Stimulated activated effector memory CD8-positive, alpha-beta T cell treated with anti-CD3 and anti-CD28 coated beads, Interleukin-12 subunit alpha, Interleukin-12 subunit beta, amount 100 ng/mL, for 72 hours (primary cell): ENCODE data around the gene SLC36A1.
"Not testable (repeated sequence)": the region's sequence is repeated elsewhere in the genome, so short reads cannot be mapped to it uniquely, and the experiment has no call there.

Experiments used
- ATAC-seq: fragments of 150-1000 bp; cut with Tn5 transposase; 2 replicates; pipeline ENCODE4 v1.10.0; 2021
- DNase-seq, 2 donors: peaks; one replicate each; pipeline ENCODE4 v3.0.0; 2021 to 2022; ENCODE audit warnings: low spot score in 2 of 2
- H3K27ac Mint-ChIP-seq: one replicate; pipeline ENCODE4 v1.8.0; 2022; ENCODE audit warnings: mild to moderate bottlenecking, mixed read lengths
- H3K36me3 Mint-ChIP-seq: one replicate; pipeline ENCODE4 v1.8.0; 2022; ENCODE audit warnings: mild to moderate bottlenecking, mixed read lengths
- H3K4me1 Mint-ChIP-seq: one replicate; pipeline ENCODE4 v1.8.0; 2022; ENCODE audit warnings: mixed read lengths
- H3K4me3 Mint-ChIP-seq: one replicate; pipeline ENCODE4 v1.8.0; 2022; ENCODE audit warnings: mild to moderate bottlenecking, mixed read lengths
- H3K9me3 Mint-ChIP-seq: one replicate; pipeline ENCODE4 v1.8.0; 2022; ENCODE audit warnings: mixed read lengths

SLC36A1 gene

GRCh38 chr5:151447174-151448037 lies at the start of gene SLC36A1:
Gene SLC36A1 (plus strand): TSS chr5:151447603. CDS start chr5:151458793, 11,190 bp downstream.
- DNase-seq: peak; percentile 96 to 99
- Mint-ChIP-seq H3K36me3 (peaks cover 11% of the 10 kb centered on the region), H3K9me3 (no peaks in the 10 kb centered on the region), H3K4me1 (peaks cover 34% of the 10 kb centered on the region), H3K4me3 (peak within 1 kb of the TSS; percentile 92), H3K27ac (peak within 1 kb of the TSS; percentile 92)
- peak; percentile 92 for ATAC-seq

GRCh38 chr5:151405334-151406160 lies 41.9 kb upstream of the SLC36A1 start:
- no peaks in the 10 kb centered on the region for H3K9me3 Mint-ChIP-seq
- no peaks in the 10 kb centered on the region for H3K36me3 Mint-ChIP-seq
- no peak overlapping the region for H3K4me3 Mint-ChIP-seq
- DNase-seq (no peak), ATAC-seq (no peak)
- no peaks in the 10 kb centered on the region for H3K4me1 Mint-ChIP-seq
- H3K27ac Mint-ChIP-seq: no peak overlapping the region

- Mint-ChIP-seq H3K4me3 (no peak overlapping the region), H3K9me3 (no peaks in the 10 kb centered on the region), H3K27ac (no peak overlapping the region), H3K4me1 (no peaks in the 10 kb centered on the region), H3K36me3 (no peaks in the 10 kb centered on the region)
- DNase-seq: no peak
- no peak for ATAC-seq
Measured at GRCh38 chr5:151406322-151406947, 41.0 kb upstream of the SLC36A1 start.

GRCh38 chr5:151408591-151409230 lies 38.7 kb upstream of the SLC36A1 start:
- DNase-seq (no peak), ATAC-seq (no peak)
- no peak overlapping the region for H3K4me3 Mint-ChIP-seq
- no peaks in the 10 kb centered on the region for H3K9me3 Mint-ChIP-seq
- H3K36me3 Mint-ChIP-seq: no peaks in the 10 kb centered on the region
- H3K27ac Mint-ChIP-seq: no peak overlapping the region
- H3K4me1 Mint-ChIP-seq: no peaks in the 10 kb centered on the region

GRCh38 chr5:151413800-151414199 lies 33.6 kb upstream of the SLC36A1 start:
- ATAC-seq: no peak
- DNase-seq: no peak
- no peaks in the 10 kb centered on the region for H3K36me3 Mint-ChIP-seq
- H3K9me3 Mint-ChIP-seq: no peaks in the 10 kb centered on the region
- H3K4me3 Mint-ChIP-seq: no peak overlapping the region
- H3K4me1 Mint-ChIP-seq: no peaks in the 10 kb centered on the region
- H3K27ac Mint-ChIP-seq: no peak overlapping the region

DNA sequence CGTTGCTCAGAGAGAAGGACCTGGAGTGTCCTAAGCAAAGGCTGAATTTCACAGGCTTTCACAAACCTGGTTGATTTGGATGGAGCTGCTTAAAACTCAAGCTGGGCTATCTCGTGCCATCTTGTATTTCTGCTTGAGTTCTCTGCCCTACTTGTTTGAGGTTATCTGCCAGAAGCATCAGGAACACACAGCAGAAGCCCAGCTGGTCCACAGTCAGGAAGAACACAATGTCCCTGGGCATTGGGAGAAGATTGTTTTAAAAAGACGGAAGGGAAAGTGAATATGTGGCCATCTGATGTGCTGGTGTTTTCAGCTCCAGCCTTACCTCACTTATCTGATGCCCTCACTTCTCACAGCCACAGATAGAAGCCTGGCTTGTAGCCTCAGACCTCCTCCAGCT lies 32.9 kb upstream of the SLC36A1 start:
- Mint-ChIP-seq H3K27ac (no peak overlapping the region), H3K4me3 (no peak overlapping the region), H3K36me3 (no peaks in the 10 kb centered on the region), H3K4me1 (no peaks in the 10 kb centered on the region), H3K9me3 (no peaks in the 10 kb centered on the region)
- ATAC-seq: no peak
- DNase-seq: no peak

- no peaks in the 10 kb centered on the region for H3K36me3 Mint-ChIP-seq
- no peak for ATAC-seq
- no peak overlapping the region for H3K4me3 Mint-ChIP-seq
- H3K9me3 Mint-ChIP-seq: no peaks in the 10 kb centered on the region
- DNase-seq: peak in 1 of 2 donors; percentile 29
- no peak overlapping the region for H3K27ac Mint-ChIP-seq
- no peaks in the 10 kb centered on the region for H3K4me1 Mint-ChIP-seq
Measured at GRCh38 chr5:151417712-151418111, 29.7 kb upstream of the SLC36A1 start.

DNA sequence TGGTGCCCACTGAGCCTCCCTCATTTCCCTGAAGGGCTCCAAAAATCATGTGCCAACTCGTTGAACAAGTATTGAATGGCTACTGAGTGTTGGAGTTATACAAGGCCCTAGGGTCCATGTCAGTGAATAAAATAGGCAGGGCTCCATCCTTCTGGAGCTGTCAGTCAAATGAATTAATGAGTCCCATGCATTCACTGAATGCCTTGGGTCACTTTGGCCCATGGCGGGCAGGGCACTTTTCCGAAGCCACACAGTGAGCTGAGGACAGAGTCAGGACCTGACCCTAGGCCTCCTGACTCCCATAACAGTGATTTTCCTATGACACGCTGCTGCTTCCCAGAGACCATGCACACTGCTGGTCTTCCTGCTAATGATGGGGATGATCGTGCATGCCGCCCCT lies 27.3 kb upstream of the SLC36A1 start:
- Mint-ChIP-seq H3K4me3 (no peak overlapping the region), H3K36me3 (no peaks in the 10 kb centered on the region)

GRCh38 chr5:151424892-151425523 lies 22.4 kb upstream of the SLC36A1 start:
- Mint-ChIP-seq H3K27ac (no peak overlapping the region), H3K36me3 (no peaks in the 10 kb centered on the region), H3K4me3 (no peak overlapping the region), H3K4me1 (no peaks in the 10 kb centered on the region), H3K9me3 (no peaks in the 10 kb centered on the region)
- DNase-seq (peak in 1 of 2 donors; percentile 34), ATAC-seq (no peak)

More for the DNA sequence above, 27.3 kb upstream of the SLC36A1 start:
- ATAC-seq (no peak), DNase-seq (peak in 1 of 2 donors; percentile 8)
- H3K9me3 Mint-ChIP-seq: no peaks in the 10 kb centered on the region
- no peaks in the 10 kb centered on the region for H3K4me1 Mint-ChIP-seq
- no peak overlapping the region for H3K27ac Mint-ChIP-seq

DNA sequence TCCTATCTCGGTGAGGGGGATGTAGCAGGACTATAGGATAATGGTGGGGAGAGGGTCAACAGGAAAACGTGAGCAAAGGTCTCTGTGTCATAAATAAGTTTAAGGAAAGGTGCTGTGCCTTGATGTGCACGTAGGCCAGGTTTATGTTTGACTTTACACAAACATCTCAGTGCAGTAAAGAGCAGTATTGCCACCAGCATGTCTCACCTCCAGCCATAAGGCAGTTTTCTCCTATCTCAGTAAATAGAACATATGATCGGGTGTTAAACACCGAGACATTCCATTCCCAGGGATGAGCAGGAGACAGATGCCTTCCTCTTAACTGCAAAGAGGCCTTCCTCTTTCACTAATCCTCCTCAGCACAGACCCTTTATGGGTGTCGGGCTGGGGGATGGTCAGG lies 21.1 kb upstream of the SLC36A1 start:
- H3K4me1 Mint-ChIP-seq, DNase-seq, ATAC-seq, H3K27ac Mint-ChIP-seq, H3K4me3 Mint-ChIP-seq, H3K36me3 Mint-ChIP-seq, H3K9me3 Mint-ChIP-seq: not testable (repeated sequence)

DNA sequence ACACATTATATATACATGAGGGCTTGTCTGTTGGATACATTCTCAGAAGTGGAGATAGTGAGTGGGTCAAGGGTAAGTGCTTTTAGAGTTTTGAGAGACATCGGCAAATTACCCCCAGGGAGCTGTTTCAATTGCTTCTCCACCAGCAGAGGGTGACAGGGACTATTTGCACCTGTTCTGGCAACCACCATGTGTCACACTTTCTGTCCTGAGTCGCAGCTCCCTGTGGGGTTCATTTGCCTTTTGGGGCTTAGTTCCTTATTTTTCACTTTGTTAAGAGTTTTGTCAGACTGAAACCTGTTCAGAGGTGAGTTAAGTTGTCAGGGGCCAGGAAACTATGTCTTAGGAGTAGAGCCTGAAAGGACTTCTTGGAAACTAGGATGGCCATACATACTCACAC lies 20.1 kb upstream of the SLC36A1 start:
- ATAC-seq (peak; percentile 42), DNase-seq (no peak)
- Mint-ChIP-seq H3K9me3 (no peaks in the 10 kb centered on the region), H3K4me3 (no peak overlapping the region), H3K36me3 (no peaks in the 10 kb centered on the region), H3K4me1 (no peaks in the 10 kb centered on the region), H3K27ac (no peak overlapping the region)

DNA sequence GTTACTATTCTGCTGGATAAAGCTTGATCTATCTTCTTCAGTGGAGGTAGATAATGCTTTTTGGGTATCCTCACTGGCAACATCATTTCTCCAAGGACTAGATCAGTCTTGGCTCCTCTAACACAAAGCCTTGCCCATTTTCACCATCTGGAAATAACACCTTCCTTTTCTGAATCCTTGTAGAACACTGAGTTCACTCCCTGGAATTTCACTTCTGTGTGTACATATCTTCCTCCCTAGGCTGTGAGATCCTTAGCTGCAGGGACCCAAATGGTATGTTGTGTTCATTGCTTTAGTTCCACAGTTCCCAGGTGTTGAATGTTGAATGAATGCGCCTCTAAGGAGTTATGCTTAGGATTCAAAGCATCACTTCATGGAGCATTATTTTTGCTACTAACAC lies 16.7 kb upstream of the SLC36A1 start:
- H3K9me3 Mint-ChIP-seq: no peaks in the 10 kb centered on the region
- no peak for ATAC-seq
- H3K4me1 Mint-ChIP-seq: no peaks in the 10 kb centered on the region
- H3K4me3 Mint-ChIP-seq: no peak overlapping the region
- no peak overlapping the region for H3K27ac Mint-ChIP-seq
- DNase-seq: peak in 1 of 2 donors; percentile 3
- no peaks in the 10 kb centered on the region for H3K36me3 Mint-ChIP-seq

DNA sequence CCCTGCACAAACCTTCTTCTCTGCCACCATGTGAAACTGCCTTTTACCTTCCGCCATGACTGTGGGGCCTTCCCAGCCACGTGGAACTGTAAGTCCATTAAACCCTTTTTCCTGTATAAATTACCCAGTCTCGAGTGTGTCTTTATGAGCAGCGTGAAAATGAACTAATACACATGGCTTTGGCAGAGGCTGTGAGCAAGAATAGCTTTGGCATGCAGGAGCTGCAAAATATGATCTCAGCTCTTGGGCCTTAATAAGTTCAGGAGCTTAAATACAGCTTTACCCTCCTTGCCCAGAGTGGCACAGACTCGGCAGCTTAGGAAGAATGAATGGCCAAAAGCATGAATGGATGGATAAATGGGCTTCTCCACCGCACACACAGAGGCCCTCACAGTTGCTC lies 15.7 kb upstream of the SLC36A1 start:
- Mint-ChIP-seq H3K4me1 (no peaks in the 10 kb centered on the region), H3K4me3 (no peak overlapping the region), H3K27ac (no peak overlapping the region), H3K36me3 (no peaks in the 10 kb centered on the region), H3K9me3 (no peaks in the 10 kb centered on the region)
- DNase-seq (peak in 1 of 2 donors; percentile 29), ATAC-seq (no peak)

GRCh38 chr5:151432210-151432609 lies 15.2 kb upstream of the SLC36A1 start:
- DNase-seq (peak in 1 of 2 donors; percentile 38), ATAC-seq (no peak)
- Mint-ChIP-seq H3K4me1 (no peaks in the 10 kb centered on the region), H3K36me3 (no peaks in the 10 kb centered on the region), H3K27ac (no peak overlapping the region), H3K9me3 (no peaks in the 10 kb centered on the region), H3K4me3 (no peak overlapping the region)
